Immature natural killer cell (primary cell): ENCODE measurements around the gene USP32. TPM values are rescaled to one million over a fixed set of nuclear protein-coding genes. Genes with fewer than 3 reads are reported as not detected.
"Not testable (repeated sequence)": the region's sequence is repeated elsewhere in the genome, so short reads cannot be mapped to it uniquely, and the experiment has no call there.

Experiments used
- DNase-seq, 3 donors: peaks; one replicate each; pipeline ENCODE4 v3.0.0; 2022; ENCODE audit warnings: mixed read lengths in 1 of 3
- H3K27ac Mint-ChIP-seq, 6 donors: one replicate each; pipeline ENCODE4 v1.8.0; 2020; ENCODE audit warnings: mixed read lengths in 6 of 6, mild to moderate bottlenecking in 5 of 6, inconsistent platforms in 4 of 6, moderate library complexity in 3 of 6
- H3K27me3 Mint-ChIP-seq, 3 donors: one replicate each; pipeline ENCODE4 v1.8.0; 2020 to 2021; ENCODE audit warnings: low read depth in 3 of 3, mild to moderate bottlenecking in 3 of 3, mixed read lengths in 3 of 3, moderate library complexity in 3 of 3, inconsistent platforms in 1 of 3
- H3K36me3 Mint-ChIP-seq, 3 donors: one replicate each; pipeline ENCODE4 v1.8.0; 2020; ENCODE audit warnings: mixed read lengths in 3 of 3, inconsistent platforms in 2 of 3, mild to moderate bottlenecking in 2 of 3
- H3K4me1 Mint-ChIP-seq, 2 donors: one replicate each; pipeline ENCODE4 v1.8.0; 2020; ENCODE audit warnings: inconsistent platforms in 2 of 2, mild to moderate bottlenecking in 2 of 2, mixed read lengths in 2 of 2, moderate library complexity in 1 of 2
- H3K4me3 Mint-ChIP-seq, 5 donors: one replicate each; pipeline ENCODE4 v1.8.0; 2020; ENCODE audit warnings: mild to moderate bottlenecking in 5 of 5, mixed read lengths in 5 of 5, inconsistent platforms in 3 of 5, moderate library complexity in 3 of 5
- H3K9me3 Mint-ChIP-seq, 6 donors: one replicate each; pipeline ENCODE4 v1.8.0; 2020; ENCODE audit warnings: mild to moderate bottlenecking in 6 of 6, mixed read lengths in 6 of 6, inconsistent platforms in 4 of 6, moderate library complexity in 3 of 6
- polyA plus RNA-seq, 3 donors: library from polyadenylated mRNA; unstranded; fragments of 300-500 nt; fragmentation: Illumina TruSeq; gene quantifications; one replicate each; pipeline ENCODE4 v1.2.3, GENCODE V29; 2021

The USP32 gene
- polyA plus RNA-seq, 3 donors from 2014 or later: 4.5 to 8.1 (median 5.5) TPM

DNA sequence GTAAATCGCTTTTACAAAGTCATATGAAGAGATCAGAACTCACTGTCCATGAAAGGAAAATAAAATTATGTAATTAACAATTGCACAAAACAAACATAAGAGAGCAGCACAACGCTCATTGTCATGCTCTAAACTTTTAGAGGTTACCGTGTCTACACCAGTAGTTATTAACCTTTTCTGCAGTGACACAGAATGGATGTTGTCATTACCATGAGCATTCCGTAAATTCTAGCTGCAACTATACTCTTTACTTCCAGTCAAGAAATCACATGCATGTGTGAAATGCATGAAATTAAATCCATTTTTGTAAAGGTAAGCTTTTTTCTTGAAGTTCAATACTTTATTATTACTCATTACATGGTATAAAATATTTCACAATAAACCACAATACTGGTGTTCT lies 38.2 kb downstream of the USP32 start:
- Mint-ChIP-seq H3K36me3 (no peaks in the 10 kb centered on the region), H3K27me3 (no peaks in the 10 kb centered on the region), H3K27ac (no peak overlapping the region), H3K9me3 (no peaks in the 10 kb centered on the region), H3K4me3 (no peak overlapping the region), H3K4me1 (peaks cover 25 to 43% of the 10 kb centered on the region in 2 donors)
- DNase-seq: no peak

DNA sequence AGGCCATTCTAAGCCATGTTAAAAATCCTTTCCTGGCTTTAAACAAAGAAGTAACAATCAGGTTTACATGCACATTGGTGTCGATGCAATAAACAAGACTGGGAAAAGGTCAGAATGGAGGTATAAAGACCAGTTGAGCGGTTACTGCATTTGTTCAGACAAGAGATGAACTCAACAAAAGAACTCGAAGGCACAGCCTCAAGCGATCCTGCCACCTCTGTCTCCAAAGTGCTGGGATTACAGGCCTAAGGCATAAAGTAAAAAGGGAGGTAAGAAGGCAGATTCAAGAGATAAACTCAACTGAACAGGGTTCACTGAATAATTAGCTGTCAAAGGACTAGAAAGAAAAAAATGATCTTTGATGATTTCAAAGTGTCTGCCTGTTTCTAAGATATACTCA lies 39.4 kb downstream of the USP32 start:
- no peak for DNase-seq
- Mint-ChIP-seq H3K27ac (no peak overlapping the region), H3K36me3 (no peaks in the 10 kb centered on the region), H3K27me3 (no peaks in the 10 kb centered on the region), H3K4me1 (peaks cover 25 to 43% of the 10 kb centered on the region in 2 donors), H3K4me3 (no peak overlapping the region), H3K9me3 (no peaks in the 10 kb centered on the region)

DNA sequence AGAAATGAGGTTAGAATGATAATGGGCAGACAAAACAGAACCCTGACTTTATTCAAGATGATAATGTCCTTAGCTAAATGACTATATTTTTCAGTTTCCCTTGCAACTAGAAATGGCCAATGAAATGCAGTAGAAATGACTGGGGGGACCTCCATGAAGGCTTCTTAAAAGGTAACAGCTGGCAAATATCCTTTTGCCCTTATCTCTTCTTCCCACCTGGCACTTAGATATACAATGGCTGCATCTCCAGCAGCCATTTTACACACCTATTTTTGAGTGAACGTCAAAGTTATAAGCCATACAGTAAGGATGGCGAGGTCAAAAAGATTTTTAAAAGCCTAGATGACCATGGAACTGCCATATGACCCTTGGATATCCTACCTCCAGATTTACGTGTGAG lies 39.9 kb downstream of the USP32 start:
- Mint-ChIP-seq H3K27me3 (no peaks in the 10 kb centered on the region), H3K4me1 (peaks cover 25 to 42% of the 10 kb centered on the region in 2 donors), H3K4me3 (no peak overlapping the region), H3K9me3 (no peaks in the 10 kb centered on the region), H3K27ac (no peak overlapping the region), H3K36me3 (no peaks in the 10 kb centered on the region)
- DNase-seq: no peak

DNA sequence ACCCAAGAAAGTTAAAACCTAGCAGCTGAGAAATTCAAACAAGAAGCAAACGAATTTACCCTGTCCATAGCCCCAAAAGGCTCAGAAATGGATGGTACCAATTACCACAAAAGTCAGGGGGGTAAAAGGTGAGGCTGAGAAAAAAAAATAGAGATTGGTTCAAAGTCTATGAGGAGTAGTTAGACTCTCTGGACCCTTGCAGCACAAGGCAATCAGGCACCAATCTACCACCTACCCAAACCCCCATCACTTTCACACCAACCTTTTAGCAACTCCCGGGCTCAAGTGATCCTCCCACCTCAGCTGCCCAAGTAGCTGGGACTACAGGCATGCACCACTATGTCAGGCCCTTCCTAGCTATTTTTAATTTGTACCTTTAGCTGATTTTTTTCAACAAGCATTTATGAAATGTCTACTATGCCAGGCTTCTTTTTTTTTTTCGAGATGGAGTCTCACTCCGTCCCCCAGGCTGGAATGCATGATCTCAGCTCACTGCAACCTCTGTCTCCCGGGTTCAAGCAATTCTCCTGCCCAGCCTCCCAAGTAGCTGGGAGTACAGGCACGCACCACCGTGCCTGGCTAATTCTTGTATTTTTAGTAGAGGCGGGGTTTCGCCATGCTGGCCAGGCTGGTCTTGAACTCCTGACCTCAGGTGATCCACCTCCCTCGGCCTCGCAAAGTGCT lies 40.8 kb downstream of the USP32 start:
- Mint-ChIP-seq H3K4me1 (peaks cover 22 to 33% of the 10 kb centered on the region in 2 donors), H3K27ac (peak overlapping the region in 1 of 6 donors; percentile 31), H3K4me3 (no peak overlapping the region), H3K27me3 (no peaks in the 10 kb centered on the region), H3K36me3 (no peaks in the 10 kb centered on the region), H3K9me3 (no peaks in the 10 kb centered on the region)
- DNase-seq: no peak

DNA sequence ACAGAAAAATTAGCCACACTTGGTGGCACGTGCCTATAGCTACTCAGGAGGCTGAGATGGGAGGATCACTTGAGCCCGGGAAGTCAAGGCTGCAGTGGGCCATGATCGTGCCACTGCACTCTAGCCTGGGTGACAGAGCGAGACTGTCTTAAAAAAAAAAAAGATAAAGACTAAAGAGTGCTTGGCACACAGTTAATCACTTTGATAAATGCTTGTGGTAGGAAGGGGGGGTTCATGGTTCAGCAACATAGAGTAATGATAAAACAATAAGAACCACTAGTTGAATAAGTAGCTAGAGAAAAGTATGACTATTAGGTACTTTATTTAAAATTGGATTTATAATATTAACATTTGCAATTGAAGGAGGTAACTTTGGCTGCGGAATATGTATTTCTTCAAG lies 43.3 kb downstream of the USP32 start:
- H3K27me3 Mint-ChIP-seq: no peaks in the 10 kb centered on the region
- H3K27ac Mint-ChIP-seq: no peak overlapping the region
- DNase-seq: no peak
- H3K36me3 Mint-ChIP-seq: peaks cover 0 to 6% (median 0%) of the 10 kb centered on the region in 3 donors
- no peak overlapping the region for H3K4me3 Mint-ChIP-seq
- peaks cover 8 to 15% of the 10 kb centered on the region in 2 donors for H3K4me1 Mint-ChIP-seq
- H3K9me3 Mint-ChIP-seq: no peaks in the 10 kb centered on the region

DNA sequence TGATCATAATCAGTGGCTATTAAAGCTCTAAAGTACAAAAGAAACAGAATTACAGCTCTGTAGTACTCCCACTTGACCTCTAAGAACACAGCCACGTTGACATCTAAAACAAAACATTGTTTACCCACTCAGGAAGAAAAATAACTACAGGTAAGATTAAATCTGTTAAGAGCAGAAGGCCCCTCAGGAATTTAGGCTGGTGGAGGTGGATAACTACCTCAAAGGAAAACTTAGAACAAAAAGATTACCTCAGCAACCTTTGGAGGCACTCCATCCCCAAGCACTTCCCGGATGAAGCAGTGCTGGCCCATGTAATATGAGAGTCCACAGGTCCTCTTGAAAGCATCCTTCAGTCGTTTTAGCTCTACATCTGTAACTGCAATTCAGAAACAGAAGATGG lies 46.7 kb downstream of the USP32 start:
- H3K36me3 Mint-ChIP-seq: peaks cover 8 to 21% (median 20%) of the 10 kb centered on the region in 3 donors
- H3K27ac Mint-ChIP-seq: peak overlapping the region in 2 of 6 donors; percentile 40 to 61
- peaks cover 7 to 12% of the 10 kb centered on the region in 2 donors for H3K4me1 Mint-ChIP-seq
- no peaks in the 10 kb centered on the region for H3K9me3 Mint-ChIP-seq
- no peak for DNase-seq
- peaks cover 0 to 2% (median 0%) of the 10 kb centered on the region in 3 donors for H3K27me3 Mint-ChIP-seq
- H3K4me3 Mint-ChIP-seq: no peak overlapping the region

DNA sequence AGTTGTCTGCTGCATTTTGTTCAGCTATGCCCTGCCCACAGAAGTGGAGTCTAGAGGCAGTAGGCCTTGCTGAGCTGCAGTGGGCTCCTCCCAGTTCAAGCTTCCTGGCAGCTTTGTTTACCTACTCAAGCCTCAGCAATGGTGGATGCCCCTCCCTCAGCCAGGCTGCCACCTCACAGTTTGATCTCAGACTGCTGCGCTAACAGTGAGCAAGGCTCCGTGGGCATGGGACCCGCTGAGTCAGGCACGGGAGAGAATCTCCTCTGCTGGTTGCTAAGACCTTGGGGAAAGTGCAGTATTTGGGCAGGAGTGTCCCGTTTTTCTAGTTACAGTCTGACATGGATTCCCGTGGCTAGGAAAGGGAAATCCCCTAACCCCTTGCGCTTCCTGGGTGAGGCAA lies 49.4 kb downstream of the USP32 start:
- not testable (repeated sequence) for H3K27ac Mint-ChIP-seq, H3K9me3 Mint-ChIP-seq, H3K27me3 Mint-ChIP-seq, H3K4me3 Mint-ChIP-seq, DNase-seq
- Mint-ChIP-seq H3K36me3 (peaks cover 8 to 21% (median 20%) of the 10 kb centered on the region in 3 donors), H3K4me1 (peaks cover 7 to 12% of the 10 kb centered on the region in 2 donors)

DNA sequence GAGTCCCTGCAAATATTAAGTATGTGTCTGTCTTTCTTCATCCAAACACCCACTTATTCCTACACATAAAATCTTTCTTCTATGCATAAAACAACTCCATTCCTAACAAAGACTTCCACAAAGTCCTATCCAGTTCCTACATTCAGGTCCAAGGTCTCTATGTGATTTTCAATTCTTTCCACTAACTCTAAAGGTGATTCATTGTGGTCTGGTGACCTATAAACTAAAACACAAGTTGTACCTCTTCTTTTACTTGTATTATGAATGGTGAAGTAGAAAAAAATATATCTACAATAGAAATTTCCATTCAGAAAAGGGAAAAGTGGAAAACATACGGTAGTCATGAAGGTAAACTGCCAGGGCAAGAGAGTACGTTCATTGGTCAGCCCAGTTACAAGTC lies 56.6 kb downstream of the USP32 start:
- Mint-ChIP-seq H3K27ac (no peak overlapping the region), H3K4me1 (peaks cover 3 to 8% of the 10 kb centered on the region in 2 donors), H3K9me3 (no peaks in the 10 kb centered on the region), H3K4me3 (no peak overlapping the region), H3K27me3 (no peaks in the 10 kb centered on the region), H3K36me3 (peaks cover 3 to 7% (median 4%) of the 10 kb centered on the region in 3 donors)
- DNase-seq: no peak

DNA sequence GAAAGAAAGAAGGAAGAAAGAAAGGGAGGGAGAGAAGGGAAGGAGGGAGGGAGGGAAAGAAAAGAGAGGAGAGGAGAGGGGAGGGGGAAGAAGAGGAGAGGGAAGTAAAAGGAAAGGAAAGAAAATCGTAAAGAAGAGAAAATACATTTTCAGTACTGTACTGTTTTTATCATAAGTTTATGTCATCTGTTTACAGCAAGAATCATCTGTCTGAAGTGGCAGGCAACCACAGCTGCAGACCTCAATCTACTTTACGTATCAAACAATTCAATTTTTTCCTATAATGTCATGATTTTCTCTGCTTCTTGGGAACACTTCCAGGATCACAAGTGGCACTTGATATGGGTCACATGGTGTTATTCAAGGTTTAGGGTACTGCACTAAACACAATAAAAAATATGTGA lies 58.3 kb downstream of the USP32 start:
- DNase-seq: no peak
- Mint-ChIP-seq H3K27me3 (no peaks in the 10 kb centered on the region), H3K36me3 (peaks cover 3 to 7% (median 4%) of the 10 kb centered on the region in 3 donors), H3K4me1 (peaks cover 3 to 8% of the 10 kb centered on the region in 2 donors), H3K4me3 (no peak overlapping the region), H3K9me3 (no peaks in the 10 kb centered on the region), H3K27ac (no peak overlapping the region)

DNA sequence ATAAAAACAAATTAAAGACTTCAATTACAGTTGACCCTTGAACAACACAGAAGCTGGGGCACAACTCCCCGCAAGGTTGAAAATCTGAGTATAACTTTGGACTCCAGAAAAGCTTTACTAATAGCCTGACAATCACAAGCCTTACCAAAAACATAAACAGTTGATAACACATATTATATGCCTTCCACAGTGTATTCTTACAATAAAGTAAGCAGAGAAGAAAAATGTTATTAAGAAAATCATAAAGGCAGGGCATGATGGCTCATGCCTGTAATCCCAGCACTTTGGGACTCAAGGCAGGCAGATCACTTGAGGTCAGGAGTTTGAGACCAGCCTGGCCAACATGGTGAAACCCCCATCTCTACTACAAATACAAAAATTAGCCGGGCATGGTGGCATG lies 58.9 kb downstream of the USP32 start:
- not testable (repeated sequence) for H3K4me3 Mint-ChIP-seq, H3K9me3 Mint-ChIP-seq, H3K4me1 Mint-ChIP-seq, H3K27ac Mint-ChIP-seq, DNase-seq, H3K27me3 Mint-ChIP-seq, H3K36me3 Mint-ChIP-seq

DNA sequence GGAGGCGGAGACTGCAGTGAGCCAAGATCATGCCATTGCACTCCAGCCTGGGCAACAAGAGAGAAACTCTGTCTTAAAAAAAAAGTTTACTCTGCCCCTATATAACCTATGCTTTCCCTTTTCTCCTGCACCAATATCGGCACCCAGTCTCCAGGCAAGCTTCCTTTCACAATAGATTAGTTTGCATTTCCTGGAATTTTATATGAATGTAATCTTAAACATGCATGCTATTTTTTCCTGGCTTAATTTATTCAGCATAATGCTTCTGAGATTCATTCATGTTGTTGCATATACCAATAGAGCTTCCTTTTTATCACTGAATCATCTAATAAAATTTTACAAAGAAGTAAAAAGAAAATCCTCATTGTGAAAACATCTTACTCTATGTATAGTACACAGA lies 59.4 kb downstream of the USP32 start:
- H3K4me1 Mint-ChIP-seq: peaks cover 3 to 8% of the 10 kb centered on the region in 2 donors
- no peak overlapping the region for H3K4me3 Mint-ChIP-seq
- DNase-seq: no peak
- H3K27me3 Mint-ChIP-seq: peaks cover 0 to 2% (median 0%) of the 10 kb centered on the region in 3 donors
- no peak overlapping the region for H3K27ac Mint-ChIP-seq
- peaks cover 3 to 7% (median 4%) of the 10 kb centered on the region in 3 donors for H3K36me3 Mint-ChIP-seq
- no peaks in the 10 kb centered on the region for H3K9me3 Mint-ChIP-seq

DNA sequence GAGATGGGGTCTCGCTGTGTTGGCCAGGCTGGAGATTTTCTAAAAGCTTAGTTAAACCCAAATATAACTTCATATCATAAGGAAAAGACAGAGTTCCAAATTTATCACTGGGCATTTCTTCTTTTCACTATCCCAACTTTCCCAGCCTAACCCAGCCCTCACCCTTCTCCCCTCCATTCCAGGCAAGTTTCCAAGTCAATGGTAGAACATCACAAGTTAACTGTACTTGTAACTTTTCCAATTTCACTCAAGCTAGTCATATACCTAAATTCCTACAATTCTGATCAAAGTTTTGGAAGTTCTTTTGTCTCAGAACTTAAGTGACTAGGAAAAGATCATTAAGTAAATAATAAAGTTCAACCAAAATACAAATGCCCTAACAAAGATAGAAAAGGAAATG lies 61.2 kb downstream of the USP32 start:
- Mint-ChIP-seq H3K27me3 (peaks cover 0 to 2% (median 0%) of the 10 kb centered on the region in 3 donors), H3K4me1 (peaks cover 6 to 15% of the 10 kb centered on the region in 2 donors), H3K27ac (peak overlapping the region in 2 of 6 donors; percentile 20 to 72), H3K4me3 (no peak overlapping the region), H3K36me3 (peaks cover 3 to 4% (median 4%) of the 10 kb centered on the region in 3 donors), H3K9me3 (no peaks in the 10 kb centered on the region)
- DNase-seq: no peak

DNA sequence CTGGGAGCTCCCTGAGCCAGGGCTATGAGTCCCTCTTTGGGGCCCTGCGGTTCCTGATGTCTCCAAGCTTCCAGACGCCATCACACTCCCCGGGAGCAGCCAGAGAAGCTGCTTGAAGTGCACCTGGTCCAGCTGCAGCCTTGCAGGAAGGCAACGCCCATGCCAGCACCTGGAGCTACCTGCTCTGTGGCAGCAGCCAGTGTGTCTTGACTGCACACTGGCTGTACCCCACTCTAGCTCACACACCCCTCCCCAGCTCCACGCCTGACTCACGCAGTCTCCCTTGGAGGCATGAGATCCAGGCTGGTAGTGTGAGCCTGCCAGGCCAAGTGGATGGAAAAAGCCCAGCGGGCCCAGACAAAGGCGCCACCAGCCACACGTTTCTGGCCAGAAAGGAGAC lies 63.3 kb downstream of the USP32 start:
- Mint-ChIP-seq H3K9me3 (no peaks in the 10 kb centered on the region), H3K4me1 (peaks cover 6 to 18% of the 10 kb centered on the region in 2 donors), H3K27ac (no peak overlapping the region), H3K36me3 (peaks cover 3 to 4% (median 4%) of the 10 kb centered on the region in 3 donors), H3K27me3 (peaks cover 0 to 2% (median 0%) of the 10 kb centered on the region in 3 donors), H3K4me3 (no peak overlapping the region)
- no peak for DNase-seq

DNA sequence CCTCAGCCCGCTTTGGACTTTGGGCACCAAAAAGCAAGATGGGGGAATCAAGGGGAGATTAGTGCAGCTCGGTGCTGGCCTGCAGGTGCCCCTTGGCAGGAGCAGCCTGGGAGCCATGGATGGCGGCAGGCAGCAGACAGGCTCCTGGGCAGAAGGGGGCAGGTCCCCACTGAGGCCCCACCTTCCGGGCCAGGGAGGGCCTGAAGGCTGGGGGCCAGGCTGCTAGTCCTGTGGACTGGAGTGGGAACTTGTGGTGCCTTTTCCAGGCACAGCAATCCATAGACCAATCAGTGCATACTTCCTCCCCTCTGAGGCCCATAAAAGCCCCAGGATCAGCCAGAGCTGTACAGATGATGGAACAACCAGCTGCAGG lies 64.0 kb downstream of the USP32 start:
- Mint-ChIP-seq H3K4me1 (peaks cover 6 to 20% of the 10 kb centered on the region in 2 donors), H3K27ac (no peak overlapping the region), H3K9me3 (no peaks in the 10 kb centered on the region)

More for the DNA sequence above, 64.0 kb downstream of the USP32 start:
- no peak for DNase-seq
- no peak overlapping the region for H3K4me3 Mint-ChIP-seq
- H3K27me3 Mint-ChIP-seq: peaks cover 0 to 2% (median 0%) of the 10 kb centered on the region in 3 donors
- peaks cover 3 to 4% (median 4%) of the 10 kb centered on the region in 3 donors for H3K36me3 Mint-ChIP-seq
